GM18526 (cell line): ENCODE results near the gene SLC26A11.

Experiments
- POLR2A ChIP-seq: IDR thresholded peaks from 3 replicates; pipeline ENCODE4 v1.6.1; 2011; ENCODE audit not compliant: insufficient read length; ENCODE audit errors: extremely low read depth

SLC26A11 gene

DNA sequence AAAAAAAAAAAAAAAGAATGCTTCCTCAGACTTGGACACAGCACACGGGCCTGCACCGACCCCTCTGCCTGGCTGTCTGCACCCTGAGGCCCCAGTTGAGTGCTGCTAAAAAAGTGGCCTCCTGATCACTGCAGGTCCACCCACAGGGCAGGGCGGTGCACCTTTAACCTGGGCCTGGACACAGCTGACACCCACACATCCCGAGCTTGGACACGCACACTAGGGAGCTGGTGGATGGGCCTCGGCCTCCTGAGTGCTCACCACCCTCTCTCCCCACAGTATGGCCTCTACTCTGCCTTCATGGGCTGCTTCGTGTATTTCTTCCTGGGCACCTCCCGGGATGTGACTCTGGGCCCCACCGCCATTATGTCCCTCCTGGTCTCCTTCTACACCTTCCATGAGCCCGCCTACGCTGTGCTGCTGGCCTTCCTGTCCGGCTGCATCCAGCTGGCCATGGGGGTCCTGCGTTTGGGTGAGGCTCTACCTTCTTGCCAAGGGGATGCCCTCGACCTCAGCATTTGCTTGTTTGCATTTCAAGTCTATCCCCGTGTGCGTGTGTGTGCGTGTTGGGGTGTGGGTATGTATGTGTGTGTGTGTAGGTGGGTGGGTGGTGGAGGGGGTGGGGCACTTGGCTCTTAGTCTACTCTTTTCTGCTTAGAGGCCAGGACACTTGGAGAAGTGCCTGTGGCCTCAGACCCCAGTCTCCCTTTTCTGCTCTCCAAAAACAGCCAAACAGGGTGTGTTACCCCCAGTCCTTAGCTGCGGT is 2.3 kb downstream of the SLC26A11 start:
- TF ChIP-seq POLR2A: no peak

DNA sequence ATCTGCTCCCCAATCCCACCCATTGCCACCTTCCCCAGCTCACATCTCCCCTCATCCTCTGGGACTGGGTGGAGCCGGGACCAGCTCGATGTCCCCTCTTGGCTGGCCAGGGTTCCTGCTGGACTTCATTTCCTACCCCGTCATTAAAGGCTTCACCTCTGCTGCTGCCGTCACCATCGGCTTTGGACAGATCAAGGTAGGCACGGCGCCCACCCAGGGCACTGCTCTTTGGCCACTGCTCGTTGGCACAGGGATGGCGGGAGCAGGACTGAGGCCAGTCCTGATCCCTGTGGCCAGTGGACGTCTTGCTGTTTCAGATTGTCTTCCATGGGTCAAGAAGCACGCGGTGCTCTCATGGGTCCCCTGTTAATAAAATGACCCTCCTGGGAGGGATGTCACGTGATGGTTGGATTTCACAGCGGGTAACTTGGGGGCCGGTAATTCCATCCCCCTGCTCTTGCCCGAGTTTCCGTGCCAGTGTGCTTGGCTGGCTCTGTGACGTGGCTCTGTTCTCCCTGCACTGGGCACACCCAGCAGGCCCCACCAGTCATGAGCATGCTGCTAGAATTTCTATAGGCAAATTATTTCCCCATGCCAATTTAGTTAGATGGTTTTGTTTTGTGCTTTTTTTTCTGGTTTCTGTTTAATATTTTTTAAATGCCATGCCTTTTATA is 3.1 kb downstream of the SLC26A11 start:
- TF ChIP-seq POLR2A: no peak

DNA sequence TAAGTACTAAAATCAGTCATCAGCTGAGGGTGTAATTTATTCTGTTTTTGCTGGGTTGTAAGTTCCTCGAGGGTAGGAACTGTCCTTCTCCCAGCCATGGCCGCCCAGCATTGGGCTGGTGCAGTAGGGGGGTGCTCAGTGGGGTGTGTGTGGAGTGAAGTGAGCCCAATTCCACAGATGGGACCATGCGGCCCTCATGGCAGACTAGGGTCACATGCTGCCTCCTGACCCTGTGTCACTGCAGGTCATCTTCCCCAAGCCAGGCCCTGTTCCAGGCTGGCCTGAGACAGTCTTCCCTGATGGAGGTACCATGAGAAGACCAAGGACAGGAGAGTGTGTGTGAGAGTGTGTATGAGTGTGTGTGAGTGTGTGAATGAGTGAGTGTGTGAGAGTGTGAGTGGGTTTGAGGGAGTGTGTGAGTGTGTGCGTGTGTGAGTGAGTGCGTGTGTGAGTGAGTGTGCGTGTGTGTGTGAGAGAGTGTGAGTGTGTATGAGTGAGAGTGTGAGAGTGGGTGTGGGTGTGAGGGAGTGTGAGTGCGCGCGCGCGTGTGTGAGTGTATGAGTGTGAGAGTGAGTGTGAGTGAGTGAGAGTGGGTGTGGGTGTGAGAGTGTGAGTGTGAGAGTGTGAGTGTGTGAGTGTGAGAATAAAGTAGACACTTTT is 3.7 kb downstream of the SLC26A11 start:
- TF ChIP-seq POLR2A: no peak

DNA sequence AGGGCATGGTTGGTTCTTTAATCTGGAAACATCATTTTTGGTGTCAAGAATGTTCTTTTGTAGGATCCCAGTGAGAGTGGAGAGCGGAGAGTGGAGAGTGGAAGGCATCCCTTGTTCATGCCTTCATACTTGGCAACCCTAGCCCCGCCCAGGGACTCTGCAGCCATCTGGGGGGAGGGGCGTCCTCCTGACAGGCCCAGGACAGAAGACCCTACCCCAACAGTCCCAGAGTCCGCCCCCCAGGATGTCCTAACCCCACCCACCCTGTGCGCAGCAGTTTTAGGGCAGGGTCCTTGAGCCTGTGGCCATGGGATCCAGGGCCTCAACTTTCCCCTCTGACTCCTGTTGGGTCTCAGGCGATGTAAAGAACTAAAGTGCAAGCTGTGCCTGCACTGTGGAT is 4.5 kb downstream of the SLC26A11 start:
- no peak for TF ChIP-seq POLR2A

DNA sequence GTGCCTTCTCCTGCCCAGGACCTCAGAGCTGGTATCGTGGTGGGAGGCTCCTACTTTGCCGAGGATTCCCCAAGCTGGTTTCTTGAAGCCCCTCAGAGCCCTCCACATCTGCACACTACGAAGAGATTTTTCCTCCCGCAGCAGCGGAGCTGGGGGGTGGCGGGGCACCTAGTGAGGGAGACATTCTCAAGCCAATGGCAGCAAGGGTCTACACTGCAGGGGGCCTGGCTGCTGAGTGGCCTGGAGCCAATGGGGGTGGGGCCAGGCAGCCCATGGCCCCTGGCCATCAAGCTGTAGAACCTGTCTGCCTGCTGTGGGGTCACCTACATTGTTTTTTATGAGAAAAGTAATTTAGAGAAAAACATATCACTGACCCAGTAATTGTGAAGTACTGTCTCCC is 5.0 kb downstream of the SLC26A11 start:
- TF ChIP-seq POLR2A: no peak

DNA sequence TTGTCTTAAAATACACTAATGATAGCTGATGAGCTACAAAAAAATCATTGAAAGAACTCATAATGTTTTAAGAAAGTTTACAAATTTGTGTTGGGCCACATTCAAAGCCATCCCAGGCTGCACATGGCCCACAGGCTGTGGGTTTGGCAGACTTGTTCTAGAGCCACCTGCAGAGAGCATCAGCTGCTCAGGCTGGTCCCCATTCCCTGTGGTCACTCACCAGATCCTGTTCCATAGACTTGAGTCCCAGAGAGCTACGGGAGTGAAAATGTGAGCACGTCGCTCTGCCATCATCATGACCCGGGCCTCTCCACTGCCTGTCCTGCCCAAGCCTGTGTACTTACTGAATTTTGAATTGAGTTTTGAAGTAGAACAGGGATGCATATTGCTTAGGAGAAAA is 6.9 kb downstream of the SLC26A11 start:
- no peak for TF ChIP-seq POLR2A

DNA sequence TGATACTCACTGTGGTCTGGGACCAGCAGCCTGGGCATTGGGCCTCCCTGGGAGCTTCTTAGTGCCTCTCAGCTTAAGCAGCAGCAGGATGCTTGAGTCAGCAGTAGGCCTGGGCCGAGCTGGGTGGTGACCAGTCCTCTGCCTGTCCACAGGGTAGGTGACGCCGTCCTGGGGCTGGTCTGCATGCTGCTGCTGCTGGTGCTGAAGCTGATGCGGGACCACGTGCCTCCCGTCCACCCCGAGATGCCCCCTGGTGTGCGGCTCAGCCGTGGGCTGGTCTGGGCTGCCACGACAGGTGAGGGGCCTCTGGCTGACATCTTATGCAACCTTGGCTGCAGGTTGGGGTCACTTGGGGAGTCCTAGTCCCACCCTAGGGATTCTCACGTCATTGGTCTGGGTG is 7.4 kb downstream of the SLC26A11 start:
- TF ChIP-seq POLR2A: no peak

DNA sequence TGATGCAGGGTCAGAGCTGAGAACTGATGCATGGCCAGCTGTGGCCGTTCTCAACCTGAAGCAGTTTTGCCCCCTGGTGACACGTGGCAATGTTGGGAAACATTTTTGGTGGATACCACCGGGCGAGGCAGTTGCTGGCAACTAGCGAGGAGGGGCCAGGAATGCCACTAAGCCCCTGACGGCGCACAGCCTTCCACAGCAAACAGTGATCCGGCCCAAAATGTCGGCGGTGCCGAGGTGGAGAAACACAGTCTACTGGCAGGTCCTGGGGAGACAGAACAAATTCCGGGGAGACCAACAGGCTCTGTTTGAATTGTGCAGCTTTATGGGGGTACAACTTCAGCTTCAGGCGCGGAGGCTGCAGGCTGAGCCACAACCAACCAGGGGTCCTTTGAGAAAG is 8.2 kb downstream of the SLC26A11 start:
- no peak for TF ChIP-seq POLR2A

DNA sequence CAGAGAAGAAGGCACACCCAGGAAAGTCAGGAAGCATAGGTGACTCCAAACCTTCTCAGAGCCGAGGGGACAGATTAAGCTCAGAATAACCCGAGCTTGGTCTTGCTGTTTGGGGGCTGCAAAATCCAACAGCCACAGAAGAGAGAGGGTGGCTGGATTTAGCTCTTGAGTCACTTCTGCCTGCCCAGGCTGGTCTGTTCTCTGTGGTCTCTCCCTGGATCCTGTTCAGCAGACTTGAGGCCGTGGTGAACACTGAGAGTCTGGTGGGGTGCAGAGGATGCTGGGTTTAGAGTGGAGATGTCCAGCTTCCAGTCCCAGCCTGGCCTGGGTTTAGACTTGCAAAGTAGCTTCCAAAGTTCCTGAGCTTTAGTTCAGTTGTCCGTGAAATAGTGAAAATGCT is 8.8 kb downstream of the SLC26A11 start:
- no peak for TF ChIP-seq POLR2A

DNA sequence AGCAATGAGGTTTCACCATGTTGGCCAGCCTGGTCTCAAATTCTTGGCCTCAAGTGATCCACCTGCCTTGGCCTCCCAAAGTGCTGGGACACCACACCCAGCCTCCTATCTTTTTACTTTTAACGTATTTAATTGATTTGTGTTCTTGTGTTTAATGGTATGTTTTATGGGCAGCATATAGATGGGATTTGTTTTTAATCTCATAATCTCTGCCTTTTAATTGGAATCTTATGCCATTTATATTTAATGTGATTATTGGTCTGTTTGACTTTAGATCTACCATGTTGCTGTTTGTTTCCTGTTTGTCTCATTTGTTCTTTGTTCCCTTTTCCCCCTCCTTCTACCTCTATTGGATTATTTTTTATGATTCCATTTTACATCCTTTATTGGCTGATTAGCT is 12.2 kb downstream of the SLC26A11 start:
- TF ChIP-seq POLR2A: no peak

DNA sequence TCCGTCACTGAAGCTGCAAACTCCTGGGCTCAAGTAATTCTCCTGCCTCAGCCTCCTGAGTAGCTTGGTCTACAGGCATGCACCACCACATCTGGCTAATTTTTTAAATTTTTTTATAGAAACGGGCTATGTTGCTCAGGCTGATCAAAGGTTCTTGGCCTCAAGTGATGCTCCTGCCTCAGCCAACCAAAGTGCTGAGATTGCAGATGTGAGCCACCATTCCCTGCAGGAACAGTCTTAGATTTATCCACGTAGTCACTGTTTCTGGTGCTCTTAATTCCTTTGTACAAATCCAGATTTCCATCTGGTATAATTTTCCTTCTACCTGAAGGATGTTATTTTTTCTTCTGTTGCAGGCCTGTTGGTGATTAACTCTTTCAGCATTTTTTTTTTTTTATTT is 13.0 kb downstream of the SLC26A11 start:
- no peak for TF ChIP-seq POLR2A

DNA sequence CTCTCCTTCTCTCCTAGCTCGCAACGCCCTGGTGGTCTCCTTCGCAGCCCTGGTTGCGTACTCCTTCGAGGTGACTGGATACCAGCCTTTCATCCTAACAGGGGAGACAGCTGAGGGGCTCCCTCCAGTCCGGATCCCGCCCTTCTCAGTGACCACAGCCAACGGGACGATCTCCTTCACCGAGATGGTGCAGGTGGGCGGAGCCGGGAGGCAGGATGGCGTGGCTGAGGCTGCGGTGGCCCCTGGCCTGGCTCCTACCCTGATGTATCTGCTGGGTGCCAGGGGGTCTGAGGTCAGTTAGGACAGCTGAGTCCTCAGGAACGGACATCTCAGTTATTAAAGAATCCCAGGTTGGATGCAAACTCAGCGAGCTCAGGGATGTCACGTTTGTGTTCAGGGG is 16.7 kb downstream of the SLC26A11 start:
- no peak for TF ChIP-seq POLR2A

DNA sequence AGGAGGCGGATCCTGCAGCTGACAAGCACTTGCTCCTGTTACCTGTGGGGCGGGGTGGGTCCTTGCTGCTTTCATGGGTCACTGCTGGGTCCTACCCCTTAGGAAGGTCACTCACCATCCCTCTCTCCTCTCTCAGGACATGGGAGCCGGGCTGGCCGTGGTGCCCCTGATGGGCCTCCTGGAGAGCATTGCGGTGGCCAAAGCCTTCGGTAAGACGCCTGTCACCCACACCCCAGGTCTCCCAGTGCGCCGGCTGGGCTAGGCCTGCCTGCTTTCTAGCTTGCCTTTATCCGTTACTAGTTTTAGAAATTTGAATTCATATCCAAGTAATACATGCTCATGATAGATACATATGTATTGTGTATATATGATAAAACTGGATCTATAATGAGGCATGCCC is 17.2 kb downstream of the SLC26A11 start:
- TF ChIP-seq POLR2A: no peak

DNA sequence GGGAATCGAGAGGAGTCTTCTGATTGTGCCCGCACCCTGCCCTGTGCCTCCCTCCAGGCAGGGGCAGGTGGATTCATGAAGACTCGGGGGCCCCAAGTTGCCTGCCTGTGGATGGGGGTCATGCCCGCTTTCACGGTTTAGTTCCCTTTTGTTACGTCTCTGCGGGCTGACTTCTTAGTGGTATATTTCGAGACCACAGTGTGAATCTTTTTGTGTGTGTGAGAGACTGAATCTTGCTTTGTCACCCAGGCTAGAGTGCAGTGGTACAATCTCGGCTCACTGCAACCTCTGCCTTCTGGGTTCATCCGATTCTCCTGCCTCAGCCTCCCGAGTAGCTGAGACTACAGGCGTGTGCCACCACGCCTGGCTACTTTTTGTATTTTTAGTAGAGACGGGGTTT is 22.3 kb downstream of the SLC26A11 start:
- no peak for TF ChIP-seq POLR2A

DNA sequence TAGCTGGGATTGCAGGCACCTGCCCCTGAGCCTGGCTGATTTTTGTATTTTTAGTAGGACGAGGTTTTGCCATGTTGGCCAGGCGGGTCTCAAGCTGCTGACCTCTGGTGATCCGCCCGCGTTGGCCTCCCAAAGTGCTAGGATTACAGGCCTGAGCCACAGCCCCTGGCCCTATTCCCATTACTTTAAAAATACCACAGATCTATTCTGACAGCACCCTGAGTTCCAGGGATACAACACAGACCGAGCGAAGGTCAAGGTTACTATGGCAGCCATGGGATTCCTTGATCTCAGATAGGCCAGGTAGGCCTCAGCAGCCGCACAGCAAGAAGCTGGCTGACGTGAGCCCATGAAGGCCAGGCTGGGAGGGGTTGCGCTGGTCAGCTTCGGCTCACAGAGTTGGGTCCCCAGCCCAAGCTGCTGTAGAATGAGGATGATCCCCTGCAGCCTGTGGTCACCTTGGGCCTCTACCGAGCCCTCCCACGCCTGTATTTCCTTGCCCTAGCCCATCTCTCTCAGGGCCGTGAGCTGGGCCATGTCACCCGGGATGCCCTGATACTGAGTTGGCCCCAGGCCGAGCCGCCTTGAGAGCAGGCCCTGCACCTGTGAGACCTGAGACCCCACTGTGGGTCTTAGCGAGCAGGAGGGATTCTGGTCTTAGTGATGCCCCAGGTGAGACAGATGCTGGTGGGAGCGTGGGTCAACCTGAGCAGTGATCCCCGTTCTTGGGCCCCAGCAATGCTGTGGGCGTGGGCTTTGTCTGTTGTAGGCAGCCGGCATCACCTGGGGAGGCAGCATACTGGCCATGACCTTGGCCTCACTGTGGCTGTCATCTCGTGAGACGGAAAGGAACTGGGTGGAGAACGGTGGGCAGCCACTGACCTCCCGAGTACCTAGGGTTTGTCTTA is 23.6 kb downstream of the SLC26A11 start:
- no peak for TF ChIP-seq POLR2A
